Esophagus squamous epithelium (tissue), 4 donors: ENCODE results near the gene ARRDC3.

Experiments
- POLR2A ChIP-seq, 4 donors: fragments of 450-650 bp; IDR thresholded peaks; one replicate each; pipeline ENCODE4 v1.6.1; 2017; ENCODE audit warnings: antibody characterized with exemption in 4 of 4, mild to moderate bottlenecking in 4 of 4, moderate library complexity in 3 of 4
- TF ChIP-seq, protein P1 (sequence below), 6 experiments: fragments of 450-650 bp in 4 of 6; fragments of 200-600 bp in 2 of 6; sonication (generic) in 2 of 6; IDR thresholded peaks; one replicate each; pipeline ENCODE4 v1.5.1; 2016 to 2019; ENCODE audit warnings: antibody characterized with exemption in 6 of 6, mild to moderate bottlenecking in 4 of 6, moderate library complexity in 4 of 6

DNA sequence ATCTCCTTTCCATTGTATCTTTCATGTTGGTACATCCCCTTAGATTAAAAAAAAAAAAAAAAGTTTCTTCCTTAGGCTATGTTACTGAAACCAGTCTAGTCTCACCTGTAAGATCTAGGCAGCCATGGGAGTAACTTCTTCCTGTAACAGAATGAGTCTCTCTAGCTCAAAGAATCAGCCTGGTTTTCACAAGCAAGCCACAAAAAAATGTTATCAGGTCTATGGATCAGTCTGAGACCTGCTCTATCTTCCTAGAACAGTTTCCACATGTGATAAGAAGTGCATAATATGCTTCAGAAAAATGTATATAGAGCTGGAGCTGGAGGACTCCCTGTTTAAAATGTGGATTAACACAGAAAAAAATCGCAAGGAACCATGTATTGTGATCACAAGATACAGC lies 53.8 kb downstream of the ARRDC3 start:
- TF ChIP-seq, protein P1, sequence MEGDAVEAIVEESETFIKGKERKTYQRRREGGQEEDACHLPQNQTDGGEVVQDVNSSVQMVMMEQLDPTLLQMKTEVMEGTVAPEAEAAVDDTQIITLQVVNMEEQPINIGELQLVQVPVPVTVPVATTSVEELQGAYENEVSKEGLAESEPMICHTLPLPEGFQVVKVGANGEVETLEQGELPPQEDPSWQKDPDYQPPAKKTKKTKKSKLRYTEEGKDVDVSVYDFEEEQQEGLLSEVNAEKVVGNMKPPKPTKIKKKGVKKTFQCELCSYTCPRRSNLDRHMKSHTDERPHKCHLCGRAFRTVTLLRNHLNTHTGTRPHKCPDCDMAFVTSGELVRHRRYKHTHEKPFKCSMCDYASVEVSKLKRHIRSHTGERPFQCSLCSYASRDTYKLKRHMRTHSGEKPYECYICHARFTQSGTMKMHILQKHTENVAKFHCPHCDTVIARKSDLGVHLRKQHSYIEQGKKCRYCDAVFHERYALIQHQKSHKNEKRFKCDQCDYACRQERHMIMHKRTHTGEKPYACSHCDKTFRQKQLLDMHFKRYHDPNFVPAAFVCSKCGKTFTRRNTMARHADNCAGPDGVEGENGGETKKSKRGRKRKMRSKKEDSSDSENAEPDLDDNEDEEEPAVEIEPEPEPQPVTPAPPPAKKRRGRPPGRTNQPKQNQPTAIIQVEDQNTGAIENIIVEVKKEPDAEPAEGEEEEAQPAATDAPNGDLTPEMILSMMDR (IDR thresholded peaks at IDR 0.05), result no peak
- TF ChIP-seq POLR2A (IDR thresholded peaks at IDR 0.05), result no peak
